Measurements from ENCODE around the gene PHIP. TPM values are rescaled to one million over a fixed set of nuclear protein-coding genes. Genes with fewer than 3 reads are reported as not detected.

The PHIP gene
- total RNA-seq, 4 donors from 2014 or later, result 12.1 to 34.5 (median 20.7) TPM

GRCh38 chr6:79071547-79071946, 6.5 kb downstream of the PHIP start:
- Histone ChIP-seq H3K4me3 (no peak overlapping the region), H3K36me3 (no peaks in the 10 kb centered on the region), H3K9me3 (no peaks in the 10 kb centered on the region), H3K27ac (no peak overlapping the region), H3K27me3 (no peaks in the 10 kb centered on the region), H3K4me1 (peaks cover 12 to 49% (median 23%) of the 10 kb centered on the region in 4 donors)
- TF ChIP-seq POLR2A (IDR thresholded peaks at IDR 0.05) (no peak), POLR2AphosphoS5 (IDR thresholded peaks at IDR 0.05) (no peak), EP300 (IDR thresholded peaks at IDR 0.05; ENCODE audit: low read depth) (no peak)
- TF ChIP-seq, protein P1, sequence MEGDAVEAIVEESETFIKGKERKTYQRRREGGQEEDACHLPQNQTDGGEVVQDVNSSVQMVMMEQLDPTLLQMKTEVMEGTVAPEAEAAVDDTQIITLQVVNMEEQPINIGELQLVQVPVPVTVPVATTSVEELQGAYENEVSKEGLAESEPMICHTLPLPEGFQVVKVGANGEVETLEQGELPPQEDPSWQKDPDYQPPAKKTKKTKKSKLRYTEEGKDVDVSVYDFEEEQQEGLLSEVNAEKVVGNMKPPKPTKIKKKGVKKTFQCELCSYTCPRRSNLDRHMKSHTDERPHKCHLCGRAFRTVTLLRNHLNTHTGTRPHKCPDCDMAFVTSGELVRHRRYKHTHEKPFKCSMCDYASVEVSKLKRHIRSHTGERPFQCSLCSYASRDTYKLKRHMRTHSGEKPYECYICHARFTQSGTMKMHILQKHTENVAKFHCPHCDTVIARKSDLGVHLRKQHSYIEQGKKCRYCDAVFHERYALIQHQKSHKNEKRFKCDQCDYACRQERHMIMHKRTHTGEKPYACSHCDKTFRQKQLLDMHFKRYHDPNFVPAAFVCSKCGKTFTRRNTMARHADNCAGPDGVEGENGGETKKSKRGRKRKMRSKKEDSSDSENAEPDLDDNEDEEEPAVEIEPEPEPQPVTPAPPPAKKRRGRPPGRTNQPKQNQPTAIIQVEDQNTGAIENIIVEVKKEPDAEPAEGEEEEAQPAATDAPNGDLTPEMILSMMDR (IDR thresholded peaks at IDR 0.05), result no peak
- DNase-seq, result no peak
- in situ Hi-C loops (cut with MboI; ENCODE audit: low pct_ligation_motif_present in 1 of 4, low pct_unique_long_range_greater_than_20kb in 1 of 4, low sequenced_read_pairs in 3 of 4), result no loop called here
- intact Hi-C loops (cut with DNase I; ENCODE audit: low total_unique reads), result no loop called here

DNA sequence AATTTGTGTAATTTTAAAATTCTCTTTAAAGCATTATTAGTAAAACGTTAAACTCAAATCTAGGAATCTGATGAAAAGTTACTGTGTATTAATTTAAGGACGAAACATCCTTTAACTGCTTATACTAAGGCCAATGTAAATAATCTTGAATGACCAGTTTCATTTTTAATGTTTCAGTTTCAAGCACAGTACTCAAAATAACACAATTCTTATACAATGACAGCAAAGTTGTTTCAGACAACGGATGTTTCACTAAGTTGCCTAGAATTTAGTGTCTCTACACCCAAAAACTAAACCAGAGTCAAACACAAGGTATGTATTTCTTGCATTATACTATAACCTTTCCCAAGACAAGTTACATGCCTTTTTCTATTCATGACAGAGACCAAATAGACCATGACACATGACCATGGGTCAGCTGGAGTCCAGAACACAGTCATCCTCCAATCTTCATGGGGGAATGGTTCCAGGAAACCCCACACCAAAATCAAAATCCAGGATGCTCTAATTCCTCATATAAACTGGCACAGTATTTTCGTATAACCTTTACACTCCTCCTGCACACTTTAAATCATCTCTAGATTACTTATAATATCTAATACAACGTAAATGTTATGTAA, 7.7 kb downstream of the PHIP start:
- H3K36me3 ChIP-seq, result no peaks in the 10 kb centered on the region
- H3K9me3 ChIP-seq, result no peaks in the 10 kb centered on the region
- in situ Hi-C loops (cut with MboI; ENCODE audit: low pct_ligation_motif_present in 1 of 4, low pct_unique_long_range_greater_than_20kb in 1 of 4, low sequenced_read_pairs in 3 of 4) (no loop called here), intact Hi-C loops (cut with DNase I; ENCODE audit: low total_unique reads) (no loop called here)
- no peak overlapping the region for H3K4me3 ChIP-seq
- DNase-seq, result no peak
- 61 to 69% methylated on average over 5 of the region's 5 CpGs for WGBS, 2 donors (ENCODE audit: low coverage in 1 of 2)
- H3K4me1 ChIP-seq, result peaks cover 7 to 44% (median 13%) of the 10 kb centered on the region in 4 donors
- TF ChIP-seq, protein P1 (IDR thresholded peaks at IDR 0.05), result no peak
- TF ChIP-seq POLR2AphosphoS5 (IDR thresholded peaks at IDR 0.05), result no peak
- no peak for TF ChIP-seq POLR2A (IDR thresholded peaks at IDR 0.05)
- TF ChIP-seq EP300 (IDR thresholded peaks at IDR 0.05; ENCODE audit: low read depth), result no peak
- H3K27ac ChIP-seq, result no peak overlapping the region
- H3K27me3 ChIP-seq, result no peaks in the 10 kb centered on the region

GRCh38 chr6:79066828-79067227, 11.2 kb downstream of the PHIP start:
- no peaks in the 10 kb centered on the region for H3K27me3 ChIP-seq
- intact Hi-C loops (cut with DNase I; ENCODE audit: low total_unique reads), result no loop called here
- H3K4me1 ChIP-seq, result peaks cover 0 to 36% (median 6%) of the 10 kb centered on the region in 4 donors
- H3K27ac ChIP-seq, result no peak overlapping the region
- H3K36me3 ChIP-seq, result no peaks in the 10 kb centered on the region
- H3K9me3 ChIP-seq, result no peaks in the 10 kb centered on the region
- 83 to 91% methylated on average over 2 to 4 of the region's 4 CpGs for WGBS, 2 donors (ENCODE audit: low coverage in 1 of 2)
- TF ChIP-seq POLR2AphosphoS5 (IDR thresholded peaks at IDR 0.05) (no peak), POLR2A (IDR thresholded peaks at IDR 0.05) (no peak), EP300 (IDR thresholded peaks at IDR 0.05; ENCODE audit: low read depth) (no peak)
- TF ChIP-seq, protein P1 (IDR thresholded peaks at IDR 0.05), result no peak
- H3K4me3 ChIP-seq, result no peak overlapping the region
- DNase-seq, result no peak
- in situ Hi-C loops (cut with MboI; ENCODE audit: low pct_ligation_motif_present in 1 of 4, low pct_unique_long_range_greater_than_20kb in 1 of 4, low sequenced_read_pairs in 3 of 4), result no loop called here

GRCh38 chr6:79066330-79066729, 11.7 kb downstream of the PHIP start:
- Histone ChIP-seq H3K4me1 (peaks cover 0 to 31% (median 6%) of the 10 kb centered on the region in 4 donors), H3K36me3 (no peaks in the 10 kb centered on the region), H3K27me3 (no peaks in the 10 kb centered on the region), H3K27ac (no peak overlapping the region), H3K4me3 (no peak overlapping the region), H3K9me3 (no peaks in the 10 kb centered on the region)
- intact Hi-C loops (cut with DNase I; ENCODE audit: low total_unique reads) (no loop called here), in situ Hi-C loops (cut with MboI; ENCODE audit: low pct_ligation_motif_present in 1 of 4, low pct_unique_long_range_greater_than_20kb in 1 of 4, low sequenced_read_pairs in 3 of 4) (no loop called here)
- no peak for DNase-seq
- TF ChIP-seq, protein P1 (IDR thresholded peaks at IDR 0.05), result no peak
- TF ChIP-seq EP300 (IDR thresholded peaks at IDR 0.05; ENCODE audit: low read depth), result no peak
- TF ChIP-seq POLR2AphosphoS5 (IDR thresholded peaks at IDR 0.05), result no peak
- no peak for TF ChIP-seq POLR2A (IDR thresholded peaks at IDR 0.05)
